ENCODE measurements around the gene PRDX5.
A peak's percentile ranks its signal among the peaks of the same experiment; 100 is the strongest.

The PRDX5 gene

DNA sequence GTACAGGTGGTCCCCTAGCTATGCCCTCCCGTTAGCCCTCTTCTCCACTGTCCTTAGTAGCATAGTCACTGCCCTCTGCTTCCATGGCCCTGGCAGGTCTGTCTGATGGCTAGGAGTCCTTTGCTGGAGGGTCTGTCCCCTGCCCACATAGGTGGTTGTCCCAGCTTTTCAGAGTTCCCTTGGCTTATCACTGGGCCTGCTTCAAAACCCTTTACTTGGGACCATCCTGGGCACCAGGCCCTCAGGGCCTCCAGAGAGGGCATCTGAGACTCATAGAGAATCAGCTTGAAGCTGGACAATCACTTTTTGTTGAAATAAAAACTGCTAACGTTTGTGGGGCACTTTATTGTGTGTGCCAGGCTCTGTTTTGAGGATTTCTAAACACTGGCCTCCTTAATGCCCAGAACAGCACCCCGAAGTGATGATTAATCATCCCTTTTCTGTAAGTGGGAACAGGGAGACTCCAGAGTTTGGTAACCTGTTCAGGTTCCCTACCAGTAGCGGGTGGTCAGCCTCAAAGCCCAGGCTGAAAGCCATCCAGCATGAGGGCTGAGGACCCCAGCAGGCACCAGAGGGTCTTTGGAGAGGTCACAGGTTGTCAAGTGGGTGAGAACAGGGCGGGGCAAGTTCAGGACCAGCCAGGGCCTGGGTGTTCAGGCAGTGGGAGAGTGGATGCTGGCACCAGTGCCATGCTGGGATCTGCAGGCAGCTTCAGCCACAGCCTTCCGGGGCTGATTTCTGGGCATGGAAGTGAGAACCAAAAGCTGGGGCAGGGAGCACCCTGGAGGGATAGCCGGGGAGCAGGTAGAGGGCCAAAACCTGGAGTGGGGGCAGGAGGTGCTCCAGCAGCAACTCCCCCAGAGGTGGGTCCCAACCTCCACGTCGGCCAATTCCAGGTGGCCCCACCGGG is 27.3 kb upstream of the PRDX5 start:
- peak in 1 of 4 experiments; percentile 3 for DNase-seq

DNA sequence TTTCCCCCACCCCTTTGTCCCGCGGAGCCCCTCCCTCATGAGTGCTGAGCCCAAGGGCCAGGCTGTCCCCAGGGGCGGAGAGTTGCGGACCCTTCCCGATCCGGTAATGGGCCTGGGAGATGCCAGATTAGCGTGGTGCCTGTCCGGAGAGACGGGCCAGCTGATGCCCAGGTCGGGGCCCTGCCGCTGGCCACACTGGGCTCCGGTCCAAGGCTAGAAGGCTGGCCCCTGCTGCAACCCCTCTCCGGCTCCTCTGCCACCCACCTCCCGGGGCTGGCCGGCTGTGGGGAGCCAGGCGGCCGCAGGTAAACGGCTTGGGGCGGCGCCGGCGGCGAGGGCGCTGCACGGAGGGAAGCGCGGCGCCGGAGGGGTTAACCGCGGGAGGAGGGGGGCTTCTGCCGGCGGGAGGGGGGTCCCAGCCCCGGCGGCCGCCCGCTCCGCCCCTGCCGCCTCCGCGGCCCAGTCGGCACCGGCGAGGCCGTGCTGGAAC is 26.6 kb upstream of the PRDX5 start, which contains the start of gene KCNK4:
Gene KCNK4 (plus strand): TSS at position 41 of the 490 bp plus-strand sequence. CDS start 1,717 bp downstream, outside the sequence.
- peak in 1 of 4 experiments; percentile 5 for DNase-seq

DNA sequence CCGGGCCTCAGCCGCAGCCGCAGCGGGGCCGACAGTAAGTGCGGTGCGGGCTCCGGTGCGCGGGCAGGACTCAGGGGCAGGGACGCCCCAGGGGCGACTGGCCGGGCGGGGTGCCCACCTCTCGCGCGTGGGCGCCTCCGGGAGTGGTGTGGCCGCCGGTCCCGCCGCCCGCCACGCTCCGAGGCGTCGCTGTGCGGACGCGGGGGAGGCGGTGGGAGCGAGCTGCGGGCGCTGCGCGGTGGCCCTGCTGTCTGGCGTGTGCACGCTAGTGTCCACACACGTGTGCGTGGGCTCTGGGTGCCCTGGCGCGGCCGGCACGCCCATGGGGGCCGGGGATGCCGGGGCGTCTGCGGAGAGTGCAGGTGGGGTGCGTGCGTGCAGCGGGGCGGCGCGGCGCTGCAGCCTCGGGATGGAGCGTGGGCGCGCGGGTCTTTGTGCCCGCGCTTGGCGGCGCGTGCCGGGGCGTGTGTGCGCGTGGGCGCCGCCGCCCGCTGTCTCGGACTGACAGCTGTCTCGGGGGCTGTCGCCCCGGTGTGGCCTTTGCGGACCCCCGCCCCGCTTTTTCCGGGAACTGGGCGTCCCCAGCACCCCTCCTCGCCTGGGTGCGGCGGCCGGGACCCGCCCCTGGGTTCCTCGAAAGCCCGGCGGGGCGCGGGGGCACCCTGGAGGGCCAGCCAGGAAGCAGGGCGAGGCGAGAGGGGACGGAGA is 26.0 kb upstream of the PRDX5 start:
- DNase-seq = peak in 2 of 4 experiments; percentile 19 to 28

DNA sequence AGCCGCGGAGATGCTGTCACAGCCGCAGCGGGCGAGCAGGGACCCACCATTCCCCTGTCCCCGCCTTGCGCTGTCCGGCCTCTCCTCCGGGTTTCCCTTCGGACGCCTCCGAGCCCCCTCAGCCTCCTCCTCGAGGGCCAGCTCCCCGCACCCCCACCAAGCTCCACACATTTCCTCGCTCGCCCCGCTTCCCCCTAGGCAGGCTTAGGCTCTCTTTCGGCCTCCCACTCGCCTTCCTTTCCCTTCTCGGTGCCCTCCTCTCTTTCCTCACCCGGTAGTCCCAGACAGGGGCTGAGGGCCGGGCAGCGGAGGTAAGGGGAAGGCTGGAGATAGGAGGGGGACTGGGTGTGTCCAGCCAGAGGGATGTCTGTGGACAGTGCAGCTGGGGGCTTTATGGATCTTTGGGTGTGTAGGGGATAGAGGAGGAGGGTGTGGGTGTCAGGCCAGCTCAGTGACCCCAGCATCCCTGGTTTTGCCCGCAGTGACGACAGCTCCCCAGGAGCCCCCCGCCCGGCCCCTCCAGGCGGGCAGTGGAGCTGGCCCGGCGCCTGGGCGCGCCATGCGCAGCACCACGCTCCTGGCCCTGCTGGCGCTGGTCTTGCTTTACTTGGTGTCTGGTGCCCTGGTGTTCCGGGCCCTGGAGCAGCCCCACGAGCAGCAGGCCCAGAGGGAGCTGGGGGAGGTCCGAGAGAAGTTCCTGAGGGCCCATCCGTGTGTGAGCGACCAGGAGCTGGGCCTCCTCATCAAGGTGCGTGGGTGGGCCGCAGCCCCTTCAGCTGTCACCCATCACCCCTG is 25.3 kb upstream of the PRDX5 start:
- DNase-seq = peak in 3 of 4 experiments; percentile 41 to 58 (median 48)

- DNase-seq = no peak
Measured at GRCh38 chr11:64294774-64295173, 23.1 kb upstream of the PRDX5 start.

DNA sequence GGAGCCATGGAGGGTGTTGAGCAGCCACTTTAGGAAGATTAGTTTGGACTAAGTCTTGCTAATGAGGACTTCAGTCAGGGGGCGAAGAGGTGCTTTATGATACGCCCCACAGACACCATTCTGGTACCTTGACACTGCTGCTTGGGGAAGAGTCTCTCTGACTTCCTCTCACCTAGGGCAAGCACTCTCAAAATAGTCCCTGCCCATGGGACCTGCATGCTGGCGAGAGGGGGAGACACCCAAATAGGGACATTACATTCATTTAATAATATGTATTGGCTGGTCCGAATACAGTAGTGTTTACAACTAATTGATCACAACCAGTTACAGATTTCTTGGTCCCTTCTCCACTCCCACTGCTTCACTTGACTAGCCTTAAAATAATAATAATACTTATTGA is 22.2 kb upstream of the PRDX5 start:
- no peak for DNase-seq

GRCh38 chr11:64296236-64296635 is 21.7 kb upstream of the PRDX5 start:
- peak in 1 of 4 experiments; percentile 9 for DNase-seq

GRCh38 chr11:64296830-64297698 is 20.9 kb upstream of the PRDX5 start:
- DNase-seq = peak; percentile 33 to 64 (median 50)

- peak in 1 of 4 experiments; percentile 48 for DNase-seq
Measured at GRCh38 chr11:64297699-64298358, 20.1 kb upstream of the PRDX5 start.

DNA sequence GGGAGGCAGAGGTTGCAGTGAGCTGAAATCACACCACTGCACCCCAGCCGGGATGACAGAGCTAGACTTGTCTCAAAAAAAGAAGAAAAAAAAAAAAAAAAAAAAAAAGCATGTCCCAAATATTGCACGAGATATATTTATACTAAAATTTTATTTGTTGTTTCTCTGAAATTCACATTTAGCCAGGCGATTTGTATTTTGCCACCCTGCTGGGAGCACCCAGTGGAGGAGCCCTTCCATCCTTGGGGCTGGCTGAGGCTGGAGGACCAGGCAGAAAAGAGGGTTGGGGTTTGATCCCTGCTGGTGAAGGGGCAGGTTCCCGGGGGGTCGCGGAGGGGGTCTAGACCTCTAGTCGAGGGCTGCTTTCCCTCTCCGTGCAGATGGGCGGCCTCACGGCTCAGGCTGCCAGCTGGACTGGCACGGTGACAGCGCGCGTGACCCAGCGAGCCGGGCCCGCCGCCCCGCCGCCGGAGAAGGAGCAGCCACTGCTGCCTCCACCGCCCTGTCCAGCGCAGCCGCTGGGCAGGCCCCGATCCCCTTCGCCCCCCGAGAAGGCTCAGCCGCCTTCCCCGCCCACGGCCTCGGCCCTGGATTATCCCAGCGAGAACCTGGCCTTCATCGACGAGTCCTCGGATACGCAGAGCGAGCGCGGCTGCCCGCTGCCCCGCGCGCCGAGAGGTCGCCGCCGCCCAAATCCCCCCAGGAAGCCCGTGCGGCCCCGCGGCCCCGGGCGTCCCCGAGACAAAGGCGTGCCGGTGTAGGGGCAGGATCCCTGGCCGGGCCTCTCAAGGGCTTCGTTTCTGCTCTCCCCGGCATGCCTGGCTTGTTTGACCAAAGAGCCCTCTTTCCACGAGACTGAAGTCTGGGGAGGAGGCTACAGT is 18.7 kb upstream of the PRDX5 start:
- DNase-seq = peak; percentile 35 to 78 (median 60)

DNA sequence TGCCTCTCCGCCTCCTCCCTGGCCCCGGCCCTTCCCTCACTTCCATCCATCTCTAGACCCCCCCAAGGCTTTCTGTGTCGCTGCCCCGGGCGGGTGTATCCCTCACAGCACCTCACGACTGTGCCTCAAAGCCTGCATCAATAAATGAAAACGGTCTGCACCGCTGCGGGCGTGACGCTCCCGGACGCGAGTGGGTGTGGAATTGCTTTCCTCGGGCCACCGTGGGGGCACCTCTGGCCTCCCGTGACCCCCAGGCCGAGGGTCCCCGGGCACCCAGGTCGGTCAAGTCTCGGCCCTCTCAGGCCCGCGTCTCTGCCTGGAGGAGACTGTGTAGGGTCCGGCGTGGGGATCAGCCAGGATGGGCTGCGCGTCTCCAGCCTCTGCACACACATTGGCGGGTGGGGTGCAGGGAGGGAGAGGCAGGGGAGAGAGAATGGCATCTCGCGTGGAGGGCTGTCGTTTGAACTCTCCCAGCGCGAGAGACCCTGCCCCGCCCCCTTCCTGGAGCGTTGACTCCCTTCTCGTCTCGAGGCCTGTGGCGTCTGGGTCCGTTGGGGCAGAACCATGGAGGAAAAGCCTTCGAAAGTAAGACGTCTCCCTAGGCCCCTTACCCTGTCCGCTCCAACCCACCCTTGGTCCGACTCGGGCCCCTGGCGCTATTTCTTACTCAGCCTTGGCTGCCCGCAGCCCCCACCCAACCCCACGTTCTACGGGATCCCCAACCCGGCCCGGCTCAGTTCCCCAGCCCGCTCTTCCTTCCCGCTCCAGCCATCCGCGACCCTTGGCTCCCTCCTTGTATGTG is 17.9 kb upstream of the PRDX5 start, which contains the start of gene CATSPERZ:
Gene CATSPERZ (plus strand): TSS at position 512 of the 802 bp plus-strand sequence. CDS start 53 bp downstream, at position 565.
- DNase-seq = peak in 1 of 4 experiments; percentile 25

GRCh38 chr11:64303109-64304031 is 14.6 kb upstream of the PRDX5 start:
- no peak for DNase-seq

DNA sequence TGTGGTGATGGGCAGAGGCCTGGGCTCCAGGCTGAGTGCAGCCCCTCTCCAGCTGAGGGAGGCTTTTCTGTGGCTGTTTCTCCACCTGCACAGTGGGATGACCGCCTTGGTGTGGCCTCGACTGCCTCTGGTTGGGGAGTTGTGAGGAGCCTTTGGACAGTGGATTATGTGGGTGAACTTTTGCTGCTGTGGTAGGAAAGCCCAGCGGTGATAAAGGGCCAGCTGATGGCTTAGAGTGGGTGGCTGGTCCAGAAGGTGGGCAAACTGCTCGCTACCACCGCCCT is 13.9 kb upstream of the PRDX5 start:
- no peak for DNase-seq

DNA sequence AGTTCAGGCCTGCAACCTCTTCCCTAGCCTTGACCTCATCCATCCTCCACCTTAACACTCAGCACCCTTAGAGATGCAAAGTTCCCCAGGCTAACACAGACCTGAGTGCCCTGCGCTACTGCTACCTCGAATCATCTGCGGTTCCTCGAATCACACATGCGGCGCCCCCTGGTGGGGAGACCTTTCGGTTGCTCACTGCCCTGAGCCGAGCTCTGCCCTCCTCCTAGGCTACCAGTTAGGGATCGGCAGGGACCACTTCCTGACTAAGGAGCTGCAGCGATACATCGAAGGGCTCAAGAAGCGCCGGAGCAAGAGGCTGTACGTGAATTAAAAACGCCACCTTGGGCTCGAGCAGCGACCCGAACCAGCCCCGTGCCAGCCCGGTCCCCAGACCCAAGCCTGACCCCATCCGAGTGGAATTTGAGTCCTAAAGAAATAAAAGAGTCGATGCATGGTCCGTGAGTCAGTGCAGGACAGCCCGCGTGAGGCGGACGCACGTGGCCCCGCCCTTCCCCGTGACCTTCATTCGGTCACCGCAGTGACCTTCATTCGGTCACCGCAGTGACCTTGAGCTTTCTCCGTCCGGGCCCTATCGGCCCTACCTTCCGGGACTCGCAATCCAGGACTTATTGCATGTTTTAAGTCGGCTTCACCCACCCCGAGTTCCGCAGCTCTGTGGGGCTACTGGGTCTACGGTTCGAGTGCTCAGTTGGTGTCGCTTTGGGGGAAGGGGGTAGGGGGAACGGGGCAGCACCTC is 13.4 kb upstream of the PRDX5 start:
- DNase-seq = peak; percentile 96 to 98 (median 97)

DNA sequence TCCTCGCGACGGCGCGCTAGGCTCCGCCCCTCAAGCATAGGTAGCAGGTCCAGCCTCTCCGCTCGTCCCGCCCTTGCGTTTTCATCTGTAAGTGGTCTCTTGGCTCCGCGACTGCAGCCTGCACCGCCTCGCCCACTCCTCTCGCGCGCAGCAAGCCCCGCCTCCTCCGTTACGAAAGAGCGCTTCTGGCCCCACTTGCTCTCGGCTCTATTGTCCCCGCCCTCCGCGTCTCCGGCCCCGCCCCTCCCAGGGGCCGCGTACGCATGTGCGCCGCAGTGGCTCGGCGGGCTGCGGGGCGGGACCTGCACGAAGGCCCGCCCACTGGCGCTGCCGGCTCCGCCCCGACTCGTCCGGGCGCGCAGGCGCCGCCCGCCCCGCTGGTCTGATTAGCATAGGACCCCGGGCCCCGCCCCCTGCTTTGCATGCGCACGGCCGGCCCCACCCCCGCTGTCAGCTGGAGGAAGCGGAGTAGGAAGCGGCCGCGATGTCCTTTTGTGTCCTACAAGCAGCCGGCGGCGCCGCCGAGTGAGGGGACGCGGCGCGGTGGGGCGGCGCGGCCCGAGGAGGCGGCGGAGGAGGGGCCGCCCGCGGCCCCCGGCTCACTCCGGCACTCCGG is 12.7 kb upstream of the PRDX5 start, which contains the start of gene ESRRA:
Gene ESRRA (plus strand): TSS at position 450 of the 616 bp plus-strand sequence. CDS start 1,656 bp downstream, outside the sequence.
- DNase-seq = peak; percentile 99 to 100 (median 100)
